Neural cell (in vitro differentiated cells): ENCODE measurements around the gene FBXO9. TPM values are rescaled to one million over a fixed set of nuclear protein-coding genes. Genes with fewer than 3 reads are reported as not detected.

Source experiments
- H2AFZ ChIP-seq: fragments of 200-600, 300-800 bp; sonication (generic), shearing (Covaris generic); 2 replicates; pipeline ENCODE4 v1.6.0; 2014; ENCODE audit warnings: low read depth, mild to moderate bottlenecking, antibody characterized with exemption, low read length, moderate library complexity
- H3F3A ChIP-seq: fragments of 200-600 bp; shearing (Covaris generic); 2 replicates; pipeline ENCODE4 v1.6.1; 2016; ENCODE audit warnings: mild to moderate bottlenecking, moderate library complexity, mixed read lengths, antibody characterized with exemption, low read length; ENCODE audit not compliant: insufficient read depth, poor library complexity, severe bottlenecking
- H3K27ac ChIP-seq: fragments of 200-600, 300-800 bp; sonication (generic), shearing (Covaris generic); 2 replicates; pipeline ENCODE4 v1.5.1; 2014; ENCODE audit warnings: mild to moderate bottlenecking, low read length, moderate library complexity
- H3K27me3 ChIP-seq: fragments of 300-800, 200-600 bp; sonication (generic), shearing (Covaris generic); 2 replicates; pipeline ENCODE4 v1.6.0; 2014; ENCODE audit warnings: mild to moderate bottlenecking, low read depth, low read length, moderate library complexity; ENCODE audit not compliant: insufficient read depth
- H3K36me3 ChIP-seq: fragments of 300-800, 200-600 bp; sonication (generic), shearing (Covaris generic); 2 replicates; pipeline ENCODE4 v1.5.1; 2014; ENCODE audit warnings: mild to moderate bottlenecking, antibody characterized with exemption, low read length, moderate library complexity; ENCODE audit not compliant: insufficient read depth
- H3K4me2 ChIP-seq: fragments of 300-800, 200-600 bp; sonication (generic), shearing (Covaris generic); 2 replicates; pipeline ENCODE4 v1.6.0; 2014; ENCODE audit warnings: mild to moderate bottlenecking, low read length
- H3K4me3 ChIP-seq: fragments of 300-800, 200-600 bp; sonication (generic), shearing (Covaris generic); 2 replicates; pipeline ENCODE4 v1.5.1; 2014; ENCODE audit warnings: mild to moderate bottlenecking, low read length, moderate library complexity
- H3K79me2 ChIP-seq: fragments of 200-600 bp; shearing (Covaris generic); replicated peaks from 2 replicates; pipeline ENCODE4 v1.6.0; 2014; ENCODE audit warnings: mild to moderate bottlenecking, low read length, moderate library complexity; ENCODE audit not compliant: insufficient read depth
- H3K9ac ChIP-seq: fragments of 300-800, 200-600 bp; sonication (generic), shearing (Covaris generic); 2 replicates; pipeline ENCODE4 v1.6.1; 2016; ENCODE audit warnings: mild to moderate bottlenecking, low read length, mixed read lengths
- H3K9me2 ChIP-seq: fragments of 200-600 bp; shearing (Covaris generic); 2 replicates; pipeline ENCODE4 v1.6.1; 2016; ENCODE audit warnings: mild to moderate bottlenecking, low read length, mixed read lengths; ENCODE audit not compliant: insufficient read depth
- H3K9me3 ChIP-seq: fragments of 200-600, 300-800 bp; sonication (generic), shearing (Covaris generic); 2 replicates; pipeline ENCODE4 v1.6.1; 2016; ENCODE audit warnings: mild to moderate bottlenecking, mixed run types, low read length, moderate library complexity, mixed read lengths
- H4K20me1 ChIP-seq: fragments of 200-600 bp; shearing (Covaris generic); 2 replicates; pipeline ENCODE4 v1.6.1; 2016; ENCODE audit warnings: mild to moderate bottlenecking, mixed run types; ENCODE audit not compliant: insufficient read depth
- CTCF ChIP-seq: fragments of 450-650 bp; IDR thresholded peaks from 2 replicates; pipeline ENCODE4 v1.5.1; 2014; ENCODE audit warnings: antibody characterized with exemption, mild to moderate bottlenecking, moderate library complexity; ENCODE audit not compliant: poor library complexity, severe bottlenecking
- EP300 ChIP-seq: fragments of 450-650 bp; conservative IDR thresholded peaks from 2 replicates; pipeline ENCODE4 v1.6.1; 2014; ENCODE audit warnings: antibody characterized with exemption, mild to moderate bottlenecking, moderate library complexity; ENCODE audit not compliant: poor library complexity, severe bottlenecking
- EZH2 ChIP-seq: fragments of 200-600, 300-800 bp; shearing (Covaris generic), sonication (generic); IDR thresholded peaks from 2 replicates; pipeline ENCODE4 v1.6.1; 2014; ENCODE audit warnings: antibody characterized with exemption, low read length, borderline replicate concordance, mild to moderate bottlenecking; ENCODE audit not compliant: insufficient read depth, poor library complexity, severe bottlenecking
- MXI1 ChIP-seq: fragments of 450-650 bp; conservative IDR thresholded peaks from 2 replicates; pipeline ENCODE4 v1.6.1; 2014; ENCODE audit warnings: antibody characterized with exemption, mild to moderate bottlenecking; ENCODE audit not compliant: poor library complexity, severe bottlenecking
- POLR2AphosphoS5 ChIP-seq: IDR thresholded peaks from 2 replicates; pipeline ENCODE4 v1.6.1; 2012
- RAD21 ChIP-seq: fragments of 450-650 bp; conservative IDR thresholded peaks from 2 replicates; pipeline ENCODE4 v1.6.1; 2014; ENCODE audit warnings: antibody characterized with exemption, mild to moderate bottlenecking, moderate library complexity
- REST ChIP-seq: IDR thresholded peaks from 2 replicates; pipeline ENCODE4 v1.6.1; 2012; ENCODE audit warnings: borderline replicate concordance
- SMC3 ChIP-seq: fragments of 450-650 bp; conservative IDR thresholded peaks from 2 replicates; pipeline ENCODE4 v1.6.1; 2014; ENCODE audit warnings: antibody characterized with exemption, mild to moderate bottlenecking, moderate library complexity; ENCODE audit not compliant: poor library complexity
- TAF1 ChIP-seq: IDR thresholded peaks from 2 replicates; pipeline ENCODE4 v1.6.1; 2012; ENCODE audit warnings: low read depth
- polyA plus RNA-seq: library from polyadenylated mRNA; depleted of rRNA; stranded (reverse); fragments of >200 nt; gene quantifications from 2 replicates; pipeline ENCODE4 v1.2.3, GENCODE V29; 2014

The FBXO9 gene
- polyA plus RNA-seq, 1 donor from 2014 or later: 92.2 TPM

GRCh38 chr6:53142810-53143209, 77.6 kb downstream of the FBXO9 start:
- no peak for TF ChIP-seq EP300
- no peak for TF ChIP-seq CTCF
- no peak for TF ChIP-seq RAD21
- Histone ChIP-seq H3K27me3 (no peaks in the 10 kb centered on the region), H2AFZ (no peak overlapping the region), H3K27ac (no peak overlapping the region), H3K79me2 (no peaks in the 10 kb centered on the region), H3K9me2 (no peaks in the 10 kb centered on the region), H3K4me2 (no peak overlapping the region), H3K9me3 (no peaks in the 10 kb centered on the region), H3K9ac (no peak overlapping the region), H3K36me3 (no peaks in the 10 kb centered on the region), H4K20me1 (no peaks in the 10 kb centered on the region), H3K4me3 (no peak overlapping the region), H3F3A (no peaks in the 10 kb centered on the region)

- no peaks in the 10 kb centered on the region for H3K9me2 ChIP-seq
- H3K27me3 ChIP-seq: no peaks in the 10 kb centered on the region
- no peak overlapping the region for H3K4me2 ChIP-seq
- no peaks in the 10 kb centered on the region for H3K36me3 ChIP-seq
- H3K9ac ChIP-seq: no peak overlapping the region
- H3F3A ChIP-seq: no peaks in the 10 kb centered on the region
- no peaks in the 10 kb centered on the region for H3K9me3 ChIP-seq
- TF ChIP-seq EZH2: no peak
- TF ChIP-seq SMC3: no peak
- no peak for TF ChIP-seq RAD21
- no peak for TF ChIP-seq EP300
- no peak for TF ChIP-seq CTCF
- no peak for TF ChIP-seq TAF1
- no peak for TF ChIP-seq POLR2AphosphoS5
- no peak for TF ChIP-seq REST
- TF ChIP-seq MXI1: no peak
- no peak overlapping the region for H3K4me3 ChIP-seq
- H3K27ac ChIP-seq: no peak overlapping the region
- no peaks in the 10 kb centered on the region for H4K20me1 ChIP-seq
- H3K79me2 ChIP-seq: no peaks in the 10 kb centered on the region
- no peak overlapping the region for H2AFZ ChIP-seq
Measured at GRCh38 chr6:53143710-53144109, 78.5 kb downstream of the FBXO9 start.
